GM21825 (cell line): ENCODE results near the gene GPR4.
"Not testable (repeated sequence)": the region's sequence is repeated elsewhere in the genome, so short reads cannot be mapped to it uniquely, and the experiment has no call there.

ENCODE experiments used
- ATAC-seq: cut with Tn5 transposase; IDR thresholded peaks from one replicate; pipeline ENCODE4 v1.9.1; 2021; ENCODE audit warnings: mild to moderate bottlenecking, moderate library complexity; ENCODE audit not compliant: unreplicated experiment

The GPR4 gene

DNA sequence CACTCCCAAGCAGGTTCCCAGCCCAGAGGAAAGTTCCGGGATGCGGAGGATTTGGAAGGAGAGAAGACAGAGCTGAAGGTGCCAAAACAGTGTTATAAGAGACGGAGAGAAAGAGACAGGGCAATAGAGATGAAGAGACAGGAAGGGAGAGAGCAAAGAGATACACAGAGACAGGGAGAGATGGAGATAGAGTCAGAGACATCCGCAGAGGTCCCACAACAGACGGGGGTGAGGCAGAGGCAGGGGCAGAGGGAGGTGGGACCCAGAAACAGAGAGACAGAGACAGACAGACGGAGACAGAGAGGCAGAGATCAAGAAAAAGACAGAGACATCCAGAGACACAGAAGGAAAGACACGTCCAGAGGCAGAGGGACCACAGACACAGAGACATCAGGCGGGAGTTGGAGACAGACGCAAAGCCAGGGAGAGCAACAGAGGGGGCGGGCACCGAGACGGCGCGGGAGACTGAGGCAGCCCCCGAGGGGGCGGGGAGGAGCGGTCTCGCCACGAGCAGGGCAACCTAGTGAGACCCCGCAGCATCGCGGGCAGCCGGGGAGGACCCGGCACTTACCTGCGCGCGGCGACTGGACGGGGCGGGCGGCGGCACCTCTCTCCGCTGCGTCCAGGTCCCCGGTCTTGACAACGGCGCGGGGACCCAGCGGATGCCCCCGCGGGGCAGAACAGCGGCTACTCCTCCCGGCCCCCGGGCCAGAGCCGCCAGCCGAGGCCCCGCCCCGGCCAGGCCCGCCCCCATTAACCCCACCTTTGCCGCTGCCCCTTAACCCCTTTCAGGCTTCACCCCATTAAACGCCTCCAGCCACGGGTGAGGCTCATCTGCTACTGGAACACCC, at the start of gene GPR4:
Gene GPR4 (minus strand): TSS at position 689 of the 851 bp plus-strand sequence. CDS start 10,346 bp downstream, outside the sequence.
- no peak for ATAC-seq

GRCh38 chr19:45650722-45651121, 48.7 kb upstream of the GPR4 start:
- no peak for ATAC-seq

DNA sequence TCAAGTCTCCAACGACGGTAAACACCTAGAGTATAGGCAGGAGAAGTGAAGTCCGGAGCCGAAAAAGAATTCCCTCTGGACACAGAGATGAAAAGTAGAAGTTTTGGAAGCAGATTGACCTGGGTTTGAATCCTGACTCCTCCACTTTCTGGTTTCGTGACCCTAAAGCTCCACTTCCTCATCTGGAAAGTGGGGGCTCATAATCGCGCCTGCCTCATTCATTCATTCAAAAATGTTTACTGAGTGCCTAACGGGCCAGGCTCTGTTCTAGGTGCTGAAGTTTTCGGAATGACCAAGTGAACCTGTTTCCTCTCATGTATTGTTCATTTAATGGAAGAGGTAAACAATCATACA, 44.3 kb upstream of the GPR4 start:
- ATAC-seq = no peak

- ATAC-seq = no peak
These were observed 43.8 kb upstream of the GPR4 start for GRCh38 chr19:45645631-45646344.

DNA sequence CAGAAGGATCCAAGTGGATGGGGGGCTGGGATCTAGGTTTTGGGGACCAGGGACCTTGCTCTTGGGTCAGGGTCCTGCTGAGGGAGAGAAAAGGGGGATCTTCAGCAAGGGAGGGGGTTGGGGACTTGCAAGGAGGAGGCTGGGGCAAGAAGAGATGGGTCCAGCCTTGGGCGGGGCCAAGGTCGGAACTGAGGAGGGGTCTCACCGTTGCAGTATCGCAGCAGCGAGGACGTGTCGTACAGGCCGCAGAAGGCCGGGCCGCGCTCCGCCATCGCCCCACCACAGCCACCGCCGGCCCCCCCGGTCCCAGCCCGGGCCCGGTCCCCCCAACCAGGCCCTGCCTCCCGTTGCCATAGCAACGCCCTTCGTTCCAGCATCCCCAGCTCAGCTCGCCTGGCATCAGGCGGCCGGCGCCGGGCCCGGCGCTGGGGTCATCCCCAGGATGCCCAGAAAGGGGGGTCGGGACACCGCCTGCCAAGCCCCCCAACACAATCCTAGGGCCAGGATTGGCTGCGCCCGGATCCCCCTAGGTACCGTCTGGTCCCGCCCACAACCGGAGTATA, 43.1 kb upstream of the GPR4 start:
- no peak for ATAC-seq

GRCh38 chr19:45643927-45644771, 42.1 kb upstream of the GPR4 start:
- no peak for ATAC-seq

GRCh38 chr19:45643024-45643926, 41.3 kb upstream of the GPR4 start:
- ATAC-seq = no peak

- peak; percentile 28 for ATAC-seq
These were observed 39.5 kb upstream of the GPR4 start for GRCh38 chr19:45641274-45642105.

GRCh38 chr19:45640849-45641273, 38.8 kb upstream of the GPR4 start:
- ATAC-seq = no peak

DNA sequence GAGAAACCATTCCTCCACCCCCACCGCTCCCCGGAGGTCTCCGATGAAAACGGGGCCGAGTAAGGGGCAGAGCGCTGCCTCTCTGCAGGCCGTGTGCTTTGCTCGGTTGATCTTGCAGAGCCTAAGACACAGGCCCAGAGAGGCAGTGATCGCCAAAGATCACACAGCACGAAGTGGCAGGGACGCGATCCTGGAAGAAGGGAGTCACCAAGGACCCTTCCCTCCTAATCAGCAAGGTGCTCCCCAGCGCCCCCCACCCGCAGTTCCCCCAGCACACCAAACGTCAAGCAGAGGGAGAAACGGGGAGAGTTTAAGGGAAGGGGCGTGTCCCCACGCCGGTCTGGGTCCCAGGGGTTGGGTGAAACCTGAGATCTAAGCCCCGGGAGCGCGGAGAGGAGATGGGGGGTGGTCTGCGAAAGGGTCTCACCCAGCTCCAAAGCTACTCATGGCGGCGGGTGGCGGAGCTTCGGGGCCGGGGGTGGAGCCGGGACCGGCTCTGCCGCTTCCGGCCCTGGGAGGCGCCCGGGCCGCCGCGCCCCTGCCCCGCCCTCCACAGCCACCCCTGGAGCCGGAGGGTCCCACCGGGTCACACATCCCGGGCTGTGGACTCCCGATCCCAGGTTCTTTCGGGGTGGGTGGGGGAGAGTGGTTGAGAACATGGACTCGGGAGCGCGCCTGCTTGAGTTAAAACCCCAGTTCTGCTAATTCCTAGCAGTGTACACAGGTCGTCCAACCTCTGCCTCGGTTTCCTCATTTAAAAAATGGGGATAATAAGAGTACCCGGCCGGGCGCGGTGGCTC, 37.1 kb upstream of the GPR4 start, which contains the start of gene EML2:
Gene EML2 (minus strand): TSS at position 468 of the 800 bp plus-strand sequence. CDS start 21 bp downstream, at position 447.
- ATAC-seq = no peak

DNA sequence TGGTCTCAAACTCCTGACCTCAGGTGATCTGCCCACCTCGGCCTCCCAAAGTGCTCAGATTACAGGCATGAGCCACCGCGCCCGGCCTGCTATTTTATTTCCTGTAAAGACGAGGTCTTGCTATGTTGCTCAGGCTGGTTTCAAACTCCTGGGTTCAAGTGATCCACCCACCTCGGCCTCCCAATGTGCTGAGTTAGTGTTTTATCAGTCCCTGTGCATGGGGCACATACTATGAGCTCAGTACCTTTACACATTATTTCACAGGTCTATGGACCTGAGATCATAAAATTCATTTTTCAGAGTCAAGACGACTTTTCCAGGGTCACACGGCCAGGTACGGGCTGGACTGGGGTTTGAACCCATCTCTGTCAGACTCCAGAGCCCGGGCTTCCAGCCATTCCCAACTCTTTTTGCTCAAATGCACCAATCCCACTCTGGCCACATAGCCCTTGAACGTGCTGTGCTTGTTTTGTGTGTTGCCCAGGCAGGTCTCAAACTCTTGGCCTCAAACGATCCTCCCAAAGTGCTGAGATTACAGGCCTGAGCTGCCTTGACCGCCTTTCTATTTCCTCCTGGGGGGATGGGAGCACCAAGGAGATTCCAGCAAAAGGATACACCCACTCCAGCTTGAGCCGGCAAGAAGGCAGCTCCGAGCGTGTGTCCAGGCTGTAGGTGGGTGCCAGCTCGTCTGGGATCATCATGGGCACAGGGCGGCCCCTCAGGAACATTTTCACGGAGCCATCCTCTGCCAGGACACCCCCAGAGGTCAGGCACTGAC, 36.1 kb upstream of the GPR4 start:
- ATAC-seq = no peak

DNA sequence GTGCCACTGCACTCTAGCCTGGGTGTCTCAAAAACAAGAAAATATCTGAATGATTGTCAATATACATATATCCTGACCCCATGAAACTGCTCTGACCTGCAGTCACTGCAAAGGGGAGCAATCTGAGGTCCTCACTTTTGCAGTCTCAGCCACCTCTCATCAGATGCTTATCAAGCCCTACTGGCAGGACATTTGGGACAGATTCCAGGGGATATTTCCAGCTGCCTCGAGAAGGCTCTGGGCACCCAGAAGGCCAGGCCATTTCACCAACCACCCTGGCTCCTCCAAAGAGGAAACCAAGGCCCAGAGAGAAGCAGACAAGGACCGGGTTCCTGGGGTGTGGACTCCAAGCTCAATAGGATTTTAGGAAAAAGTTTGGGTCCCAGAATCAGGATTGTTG, 34.9 kb upstream of the GPR4 start:
- no peak for ATAC-seq

DNA sequence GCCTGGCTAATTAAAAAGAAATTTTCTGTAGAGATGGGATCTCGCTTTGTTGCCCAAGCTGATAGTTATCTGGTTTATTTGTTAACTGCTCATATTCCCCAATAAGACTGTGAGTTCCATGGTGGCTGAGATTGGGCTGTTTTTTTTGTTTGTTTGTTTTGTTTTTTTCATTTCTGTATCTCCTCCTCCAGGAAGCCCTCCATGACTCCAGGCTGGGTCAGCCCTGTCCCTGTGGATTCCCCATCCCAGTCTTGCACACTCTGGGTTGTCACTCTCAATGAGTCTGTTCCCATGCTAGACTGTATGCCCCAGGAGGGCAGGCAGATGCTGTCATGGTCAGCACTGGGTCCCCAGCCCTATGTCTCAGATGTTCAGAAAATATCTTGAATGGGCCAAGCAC, 34.3 kb upstream of the GPR4 start:
- no peak for ATAC-seq

GRCh38 chr19:45632468-45633196, 30.6 kb upstream of the GPR4 start:
- no peak for ATAC-seq

- ATAC-seq = no peak
These were observed 28.5 kb upstream of the GPR4 start for GRCh38 chr19:45630463-45630862.

- ATAC-seq = no peak
These were observed 27.7 kb upstream of the GPR4 start for GRCh38 chr19:45629704-45630103.

- not testable (repeated sequence) for ATAC-seq
These were observed 26.2 kb upstream of the GPR4 start for GRCh38 chr19:45628219-45628618.
